PFSK-1 (cell line): ENCODE measurements around the gene SPAG5.

Experiments used
- POLR2AphosphoS5 ChIP-seq: IDR thresholded peaks from 2 replicates; pipeline ENCODE4 v1.6.1; 2012; ENCODE audit warnings: low read depth, mild to moderate bottlenecking, control low read depth, low read length, moderate library complexity
- REST ChIP-seq, 2 experiments: IDR thresholded peaks; 2 replicates each; pipeline versions ENCODE4 v1.6.1 to v1.8.0; 2011 to 2012; ENCODE audit warnings: low read depth in 2 of 2, low read length in 2 of 2, control low read depth in 1 of 2, inconsistent platforms in 1 of 2, mild to moderate bottlenecking in 1 of 2, moderate library complexity in 1 of 2; ENCODE audit not compliant: insufficient read depth in 1 of 2
- TAF1 ChIP-seq: IDR thresholded peaks from 2 replicates; pipeline ENCODE4 v1.6.1; 2012; ENCODE audit warnings: low read length, control low read depth, borderline replicate concordance; ENCODE audit not compliant: insufficient read depth

GRCh38 chr17:28620010-28620409, 21.2 kb upstream of the SPAG5 start:
- TF ChIP-seq TAF1 (no peak), POLR2AphosphoS5 (no peak), REST (IDR thresholded peaks at IDR 0.05; ENCODE audit: insufficient read depth in 1 of 2, low read depth in 2 of 2, low read length in 2 of 2) (no peak)
